Spleen (tissue), 11 donors: ENCODE results near the gene SLC1A2. TPM values are rescaled to one million over a fixed set of nuclear protein-coding genes. Genes with fewer than 3 reads are reported as not detected.

Experiments
- DNase-seq: peaks from one replicate; pipeline ENCODE4 v3.0.0-alpha.2; 2020
- H3K27ac ChIP-seq, 8 donors: fragments of 200-600 bp; sonication (generic) in 7 of 8; 1 replicate in 4 of 8; 2 replicates in 4 of 8; pipeline versions ENCODE4 v1.5.0 to v1.8.0; 2016 to 2021; ENCODE audit warnings: inconsistent platforms in 4 of 8, mild to moderate bottlenecking in 4 of 8, moderate library complexity in 1 of 8
- H3K27me3 ChIP-seq, 7 donors: fragments of 200-600 bp; sonication (generic) in 6 of 7; replicated peaks in 1 of 7; 1 replicate in 4 of 7; 2 replicates in 3 of 7; pipeline versions ENCODE4 v1.5.0 to v1.8.0; 2016 to 2021; ENCODE audit warnings: inconsistent platforms in 3 of 7, mild to moderate bottlenecking in 1 of 7
- H3K36me3 ChIP-seq, 6 donors: fragments of 200-600 bp; sonication (generic) in 5 of 6; 1 replicate in 4 of 6; 2 replicates in 2 of 6; pipeline versions ENCODE4 v1.5.0 to v1.8.0; 2016 to 2021; ENCODE audit warnings: inconsistent platforms in 2 of 6
- H3K4me1 ChIP-seq, 6 donors: fragments of 200-600 bp; sonication (generic) in 5 of 6; 1 replicate in 3 of 6; 2 replicates in 3 of 6; pipeline versions ENCODE4 v1.5.0 to v1.8.0; 2016 to 2021; ENCODE audit warnings: inconsistent platforms in 3 of 6
- H3K4me3 ChIP-seq, 8 donors: fragments of 200-600 bp; sonication (generic) in 7 of 8; 1 replicate in 4 of 8; 2 replicates in 4 of 8; pipeline versions ENCODE4 v1.5.0 to v1.8.0; 2016 to 2021; ENCODE audit warnings: inconsistent platforms in 4 of 8, mild to moderate bottlenecking in 4 of 8, moderate library complexity in 2 of 8
- H3K9me3 ChIP-seq, 8 donors: fragments of 200-600 bp; sonication (generic) in 7 of 8; 1 replicate in 4 of 8; 2 replicates in 4 of 8; pipeline versions ENCODE4 v1.5.0 to v1.8.0; 2016 to 2021; ENCODE audit warnings: inconsistent platforms in 4 of 8
- CTCF ChIP-seq, 11 experiments: fragments of 200-600 bp in 7 of 11; fragments of 450-650 bp in 4 of 11; sonication (generic) in 4 of 11; IDR thresholded peaks in 8 of 11; conservative IDR thresholded peaks in 3 of 11; 1 replicate in 7 of 11; 2 replicates in 4 of 11; pipeline versions ENCODE4 v1.4.0 to v1.8.0; 2016 to 2021; ENCODE audit warnings: antibody characterized with exemption in 11 of 11, inconsistent platforms in 4 of 11, mild to moderate bottlenecking in 1 of 11
- POLR2A ChIP-seq, 3 donors: fragments of 450-650 bp; IDR thresholded peaks; one replicate each; pipeline ENCODE4 v1.5.1; 2017; ENCODE audit warnings: antibody characterized with exemption in 3 of 3, mild to moderate bottlenecking in 1 of 3
- POLR2AphosphoS5 ChIP-seq, 3 donors: sonication (generic); formaldehyde crosslinking; IDR thresholded peaks; one replicate each; pipeline ENCODE4 v1.5.1; 2017; ENCODE audit warnings: antibody characterized with exemption in 3 of 3
- WGBS, 5 donors: extraction: QIAGEN DNeasy Blood & Tissue Kit in 3 of 5; methylation state at CpG; one replicate each; pipeline versions ENCODE4 v1.1.5 to v1.1.7; 2013 to 2018; 5-methylcytosine and 5-hydroxymethylcytosine counted together
- intact Hi-C: fragments of 100-400 bp; cut with DNase I; formaldehyde crosslinking; loops from one replicate; pipeline ENCODE4 v1.15.0; 2023; ENCODE audit warnings: low total_unique reads
- polyA plus RNA-seq, 3 donors: library from polyadenylated mRNA; stranded (reverse); fragments of 200-250 nt; gene quantifications; one replicate each; pipeline ENCODE4 v1.2.1, GENCODE V29; 2013
- total RNA-seq, 7 donors: library from RNA; depleted of rRNA in 3 of 7; stranded (reverse); fragments of >200 nt in 3 of 7; fragmentation: NEBNext Ultra II Directional in 4 of 7; extraction: Animal tissue kit (Norgen Biotek cat#: 25700) in 4 of 7; gene quantifications; one replicate each; pipeline versions ENCODE4 v1.1.0 to v1.2.1, GENCODE V29; 2016 to 2021
- donor health status: healthy with polysubstance abuse.
- donor health status: DM: no; HTN: no; CAD: no; lungs with moderate emphysema.
- donor health status: DM: no; HTN: no; CAD: no.
- donor health status: Bipolar disorder and iron deficiency.
- donor health status: healthy.
- donor health status: DM: no; HTN: no; CAD: no.
- donor health status: DM: yes; HTN: yes; CAD: no.

The SLC1A2 gene
- total and polyA plus RNA-seq, 10 donors = 0.26 to 3.8 (median 0.93) TPM

GRCh38 chr11:35250621-35251020 lies 168.7 kb downstream of the SLC1A2 start:
- Histone ChIP-seq H3K9me3 (no peaks in the 10 kb centered on the region), H3K27me3 (no peaks in the 10 kb centered on the region), H3K4me3 (no peak overlapping the region), H3K36me3 (no peaks in the 10 kb centered on the region), H3K27ac (no peak overlapping the region), H3K4me1 (peaks cover 0 to 13% (median 0%) of the 10 kb centered on the region in 6 donors)
- TF ChIP-seq CTCF (IDR thresholded peaks at IDR 0.05 in 8 of 11, conservative IDR thresholded peaks at IDR 0.05 in 3 of 11) = no peak
- TF ChIP-seq POLR2AphosphoS5 (IDR thresholded peaks at IDR 0.05) = no peak
- TF ChIP-seq POLR2A (IDR thresholded peaks at IDR 0.05) = no peak
- DNase-seq = no peak
- intact Hi-C loops = no loop called here

- Histone ChIP-seq H3K4me1 (peaks cover 0 to 11% (median 0%) of the 10 kb centered on the region in 6 donors), H3K27me3 (no peaks in the 10 kb centered on the region), H3K4me3 (no peak overlapping the region), H3K36me3 (no peaks in the 10 kb centered on the region), H3K27ac (no peak overlapping the region), H3K9me3 (no peaks in the 10 kb centered on the region)
- no peak for DNase-seq
- intact Hi-C loops = no loop called here
- TF ChIP-seq CTCF (IDR thresholded peaks at IDR 0.05 in 8 of 11, conservative IDR thresholded peaks at IDR 0.05 in 3 of 11) (no peak), POLR2A (IDR thresholded peaks at IDR 0.05) (no peak), POLR2AphosphoS5 (IDR thresholded peaks at IDR 0.05) (no peak)
- WGBS, 5 donors = 85 to 94% (median 93%) methylated on average over 4 of the region's 4 CpGs
Measured at GRCh38 chr11:35250192-35250591, 169.2 kb downstream of the SLC1A2 start.

GRCh38 chr11:35248558-35249323 lies 170.6 kb downstream of the SLC1A2 start:
- TF ChIP-seq POLR2A (IDR thresholded peaks at IDR 0.05) (no peak), POLR2AphosphoS5 (IDR thresholded peaks at IDR 0.05) (no peak), CTCF (IDR thresholded peaks at IDR 0.05 in 8 of 11, conservative IDR thresholded peaks at IDR 0.05 in 3 of 11) (no peak)
- WGBS, 5 donors = 61 to 79% (median 74%) methylated on average over 4 of the region's 4 CpGs
- no peaks in the 10 kb centered on the region for H3K36me3 ChIP-seq
- peaks cover 0 to 11% (median 0%) of the 10 kb centered on the region in 6 donors for H3K4me1 ChIP-seq
- no peak for DNase-seq
- intact Hi-C loops = no loop called here
- no peaks in the 10 kb centered on the region for H3K27me3 ChIP-seq
- H3K27ac ChIP-seq = peak overlapping the region in 4 of 8 donors; percentile 50 to 82 (median 67)
- no peak overlapping the region for H3K4me3 ChIP-seq
- no peaks in the 10 kb centered on the region for H3K9me3 ChIP-seq

DNA sequence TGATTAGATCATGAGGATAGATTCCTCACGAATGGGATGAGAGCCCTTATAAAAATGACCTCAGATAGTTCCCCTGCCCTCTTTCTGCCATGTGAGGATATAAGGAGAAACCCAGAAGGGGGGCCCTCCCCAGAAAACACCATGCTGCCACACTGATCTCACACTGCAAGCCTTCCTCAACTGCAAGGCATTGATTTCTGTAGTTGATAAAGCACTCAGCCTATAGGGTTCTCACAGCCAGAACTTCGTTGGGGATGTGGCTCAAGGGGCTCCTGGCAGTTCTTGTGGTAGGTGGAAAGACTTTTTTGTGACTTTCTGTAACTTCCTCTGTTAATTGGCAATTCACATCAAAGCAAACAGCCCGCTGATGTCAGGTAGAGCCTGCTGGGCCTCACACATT lies 171.5 kb downstream of the SLC1A2 start:
- WGBS, 5 donors = 58 to 70% (median 68%) methylated on average over 3 of the region's 3 CpGs
- Histone ChIP-seq H3K4me1 (peaks cover 0 to 11% (median 0%) of the 10 kb centered on the region in 6 donors), H3K27me3 (no peaks in the 10 kb centered on the region), H3K9me3 (no peaks in the 10 kb centered on the region), H3K27ac (peak overlapping the region in 6 of 8 donors; percentile 3 to 82 (median 57)), H3K4me3 (no peak overlapping the region), H3K36me3 (no peaks in the 10 kb centered on the region)
- no peak for TF ChIP-seq CTCF (IDR thresholded peaks at IDR 0.05 in 8 of 11, conservative IDR thresholded peaks at IDR 0.05 in 3 of 11)
- TF ChIP-seq POLR2AphosphoS5 (IDR thresholded peaks at IDR 0.05) = no peak
- no peak for TF ChIP-seq POLR2A (IDR thresholded peaks at IDR 0.05)
- intact Hi-C loops = no loop called here
- DNase-seq = no peak
